ENCODE results near the gene SEMA6B.

SEMA6B gene

DNA sequence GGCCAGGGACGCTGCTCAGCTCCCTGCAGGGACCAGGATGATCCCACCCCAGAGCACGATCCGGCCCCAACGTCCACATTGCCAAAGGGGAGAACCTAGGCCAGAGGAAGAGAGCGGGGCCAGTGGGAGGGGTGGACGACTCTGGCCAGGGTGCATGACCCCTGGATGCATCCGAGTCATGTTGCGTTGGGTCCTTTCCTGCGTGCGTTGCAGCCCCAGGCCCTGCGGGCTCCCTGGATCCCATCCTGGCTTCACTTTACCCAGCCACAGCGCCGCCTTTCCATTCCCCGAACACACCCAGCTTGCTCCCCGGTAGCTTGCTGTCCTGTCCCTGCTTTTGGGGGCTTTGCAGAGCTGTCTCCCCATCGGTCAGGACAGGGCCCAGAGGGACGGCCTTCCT lies 51.7 kb downstream of the SEMA6B start:
- H3K36me3 ChIP-seq (ENCODE audit: control insufficient read depth in 1 of 2, insufficient read depth in 2 of 2, low read length in 2 of 2): peaks cover 0 to 62% of the 10 kb centered on the region in 2 donors

DNA sequence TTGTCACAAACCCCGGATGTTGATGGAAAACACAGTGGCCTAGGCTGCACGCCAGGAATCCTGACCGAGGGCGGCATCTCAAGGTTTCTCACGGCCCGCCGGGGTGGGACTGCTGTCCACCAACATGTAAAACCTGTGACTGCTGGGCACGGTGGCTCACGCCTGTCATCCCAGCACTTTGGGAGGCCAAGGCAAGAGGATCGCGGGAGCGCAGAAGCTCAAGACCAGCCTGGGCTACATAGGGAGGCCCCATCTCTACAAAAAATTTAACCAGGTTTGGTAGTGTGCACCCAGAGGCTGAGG lies 52.4 kb downstream of the SEMA6B start:
- no peaks in the 10 kb centered on the region for H3K9me3 ChIP-seq (ENCODE audit: control insufficient read depth in 1 of 2, low read length in 2 of 2)
- peaks cover 0 to 45% of the 10 kb centered on the region in 2 donors for H3K4me1 ChIP-seq (ENCODE audit: control insufficient read depth in 1 of 2, insufficient read depth in 2 of 2, low read length in 2 of 2)
- H3K27me3 ChIP-seq (ENCODE audit: low read depth, low read length): no peaks in the 10 kb centered on the region
- peaks cover 0 to 67% of the 10 kb centered on the region in 2 donors for H3K36me3 ChIP-seq (ENCODE audit: control insufficient read depth in 1 of 2, insufficient read depth in 2 of 2, low read length in 2 of 2)
- H3K27ac ChIP-seq (ENCODE audit: low read length): no peak overlapping the region
- H3K4me3 ChIP-seq (ENCODE audit: low read depth in 1 of 2, low read length in 2 of 2): no peak overlapping the region

More for the DNA sequence above, 51.7 kb downstream of the SEMA6B start:
- Histone ChIP-seq H3K27ac (ENCODE audit: low read length) (no peak overlapping the region), H3K4me1 (ENCODE audit: control insufficient read depth in 1 of 2, insufficient read depth in 2 of 2, low read length in 2 of 2) (peaks cover 0 to 45% of the 10 kb centered on the region in 2 donors), H3K9me3 (ENCODE audit: control insufficient read depth in 1 of 2, low read length in 2 of 2) (no peaks in the 10 kb centered on the region), H3K4me3 (ENCODE audit: low read depth in 1 of 2, low read length in 2 of 2) (no peak overlapping the region), H3K27me3 (ENCODE audit: low read depth, low read length) (no peaks in the 10 kb centered on the region)

DNA sequence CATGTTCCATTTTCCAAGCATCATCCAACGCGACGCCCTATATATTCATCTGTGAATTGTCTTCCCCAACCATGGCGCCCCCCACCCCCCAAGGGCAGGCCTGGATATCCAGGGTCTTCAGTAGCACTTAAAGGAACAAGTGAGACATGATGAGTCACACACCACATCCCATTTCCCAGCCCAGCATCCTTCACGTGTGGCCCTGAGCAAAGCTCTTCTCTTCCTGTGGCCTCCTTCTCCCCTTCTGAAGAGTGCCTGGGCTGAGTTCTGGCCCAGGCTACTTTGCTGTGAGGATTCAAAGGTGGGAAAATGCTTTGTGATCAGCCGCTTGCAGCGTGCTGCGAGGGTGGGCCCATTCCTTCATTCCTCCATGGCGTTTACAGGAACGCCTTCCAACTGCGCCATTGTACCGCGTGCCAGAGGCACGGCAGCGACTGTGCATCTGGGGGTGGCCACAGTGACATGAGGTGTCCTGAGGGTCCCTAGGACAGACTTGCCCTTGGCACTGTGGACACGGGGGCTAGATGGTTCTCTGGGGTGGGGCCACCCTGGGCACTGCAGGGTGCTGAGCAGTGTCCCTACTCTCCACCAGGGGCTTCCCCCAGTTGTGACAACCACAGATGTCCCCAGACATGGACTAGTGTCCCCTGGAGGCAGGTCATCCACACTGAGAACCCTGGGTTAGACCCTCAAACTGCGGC lies 52.9 kb downstream of the SEMA6B start:
- Histone ChIP-seq H3K27ac (ENCODE audit: low read length) (no peak overlapping the region), H3K4me3 (ENCODE audit: low read depth in 1 of 2, low read length in 2 of 2) (no peak overlapping the region), H3K36me3 (ENCODE audit: control insufficient read depth in 1 of 2, insufficient read depth in 2 of 2, low read length in 2 of 2) (peaks cover 0 to 66% of the 10 kb centered on the region in 2 donors), H3K4me1 (ENCODE audit: control insufficient read depth in 1 of 2, insufficient read depth in 2 of 2, low read length in 2 of 2) (peaks cover 0 to 45% of the 10 kb centered on the region in 2 donors), H3K27me3 (ENCODE audit: low read depth, low read length) (no peaks in the 10 kb centered on the region), H3K9me3 (ENCODE audit: control insufficient read depth in 1 of 2, low read length in 2 of 2) (no peaks in the 10 kb centered on the region)

DNA sequence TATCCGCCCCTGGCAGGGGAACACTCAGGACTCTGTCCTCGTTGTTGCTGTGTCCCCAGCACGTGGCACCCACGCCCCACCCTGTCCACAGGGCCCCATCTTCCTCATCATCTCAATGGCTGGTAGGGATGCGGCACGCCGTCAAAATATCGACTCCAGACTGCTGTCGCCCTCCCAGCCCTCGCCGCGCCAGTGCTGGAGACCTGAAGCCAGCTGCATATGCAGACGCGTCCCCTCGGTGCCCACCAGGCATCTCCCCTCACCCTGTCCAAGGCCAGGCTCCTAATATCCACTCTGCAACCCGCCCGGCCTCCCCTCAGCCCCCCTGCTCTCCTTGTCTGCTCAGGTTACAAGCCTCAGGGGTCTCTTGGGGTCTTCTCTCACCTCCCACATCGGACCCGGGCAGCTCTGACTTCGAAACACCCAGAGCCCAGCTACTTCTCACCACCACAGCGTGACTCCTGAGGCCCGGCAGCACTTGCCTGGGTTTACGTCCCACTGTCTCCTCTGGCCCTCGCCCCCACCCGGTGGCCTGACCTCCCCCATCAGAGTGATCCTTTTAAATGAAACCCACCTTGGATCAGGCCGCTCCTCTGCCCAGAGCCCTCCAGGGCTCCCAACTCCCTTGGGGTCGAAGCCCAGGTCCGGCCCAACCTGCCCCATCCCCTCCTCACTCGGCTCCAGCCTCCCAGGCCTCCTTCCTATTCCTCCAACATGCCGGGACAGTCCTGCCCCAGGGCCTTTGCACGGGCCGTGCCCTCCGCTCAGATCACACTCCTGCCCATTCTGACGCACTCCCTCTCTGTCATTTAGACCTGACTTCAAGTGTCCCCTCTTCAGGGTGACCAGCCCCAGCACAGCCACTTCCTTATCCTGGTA lies 53.7 kb downstream of the SEMA6B start:
- Histone ChIP-seq H3K4me1 (ENCODE audit: control insufficient read depth in 1 of 2, insufficient read depth in 2 of 2, low read length in 2 of 2) (peaks cover 0 to 39% of the 10 kb centered on the region in 2 donors), H3K27me3 (ENCODE audit: low read depth, low read length) (no peaks in the 10 kb centered on the region), H3K27ac (ENCODE audit: low read length) (no peak overlapping the region), H3K4me3 (ENCODE audit: low read depth in 1 of 2, low read length in 2 of 2) (no peak overlapping the region), H3K9me3 (ENCODE audit: control insufficient read depth in 1 of 2, low read length in 2 of 2) (no peaks in the 10 kb centered on the region), H3K36me3 (ENCODE audit: control insufficient read depth in 1 of 2, insufficient read depth in 2 of 2, low read length in 2 of 2) (peaks cover 0 to 69% of the 10 kb centered on the region in 2 donors)

DNA sequence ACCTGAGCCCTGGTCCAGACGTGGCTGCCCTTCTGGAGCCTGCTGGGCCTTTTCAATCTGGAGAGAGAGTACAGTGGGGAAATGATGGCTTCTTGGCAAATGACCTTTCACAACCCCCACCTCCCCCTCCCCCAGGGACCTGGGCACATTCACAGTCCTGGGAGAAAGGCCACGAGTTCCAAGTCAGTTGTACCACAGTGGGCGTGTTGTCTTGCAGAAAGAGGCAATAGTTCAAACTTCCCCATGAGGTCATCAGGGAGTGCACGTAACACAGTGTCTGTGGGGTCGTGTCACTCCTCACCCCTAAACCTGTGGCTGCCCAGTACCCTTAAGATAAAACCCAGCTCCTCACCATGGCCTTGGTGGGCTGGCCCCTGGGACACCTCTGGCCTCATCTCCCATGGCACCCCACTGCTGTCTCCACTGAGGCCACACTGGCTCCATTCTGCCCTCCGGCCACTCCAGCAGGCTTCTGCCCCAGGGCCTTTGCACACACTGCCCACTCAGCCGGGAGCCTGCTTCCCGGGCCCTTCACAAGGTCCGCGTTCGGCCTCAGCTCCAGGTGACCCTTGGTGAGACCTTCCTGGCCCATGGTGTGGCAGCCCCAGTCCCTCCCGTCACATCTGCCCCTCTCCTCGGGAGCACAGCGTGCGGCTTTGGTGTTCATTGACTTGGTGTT lies 54.5 kb downstream of the SEMA6B start:
- Histone ChIP-seq H3K27me3 (ENCODE audit: low read depth, low read length) (no peaks in the 10 kb centered on the region), H3K9me3 (ENCODE audit: control insufficient read depth in 1 of 2, low read length in 2 of 2) (no peaks in the 10 kb centered on the region), H3K4me1 (ENCODE audit: control insufficient read depth in 1 of 2, insufficient read depth in 2 of 2, low read length in 2 of 2) (peaks cover 0 to 38% of the 10 kb centered on the region in 2 donors), H3K36me3 (ENCODE audit: control insufficient read depth in 1 of 2, insufficient read depth in 2 of 2, low read length in 2 of 2) (peaks cover 0 to 65% of the 10 kb centered on the region in 2 donors), H3K27ac (ENCODE audit: low read length) (no peak overlapping the region), H3K4me3 (ENCODE audit: low read depth in 1 of 2, low read length in 2 of 2) (no peak overlapping the region)

DNA sequence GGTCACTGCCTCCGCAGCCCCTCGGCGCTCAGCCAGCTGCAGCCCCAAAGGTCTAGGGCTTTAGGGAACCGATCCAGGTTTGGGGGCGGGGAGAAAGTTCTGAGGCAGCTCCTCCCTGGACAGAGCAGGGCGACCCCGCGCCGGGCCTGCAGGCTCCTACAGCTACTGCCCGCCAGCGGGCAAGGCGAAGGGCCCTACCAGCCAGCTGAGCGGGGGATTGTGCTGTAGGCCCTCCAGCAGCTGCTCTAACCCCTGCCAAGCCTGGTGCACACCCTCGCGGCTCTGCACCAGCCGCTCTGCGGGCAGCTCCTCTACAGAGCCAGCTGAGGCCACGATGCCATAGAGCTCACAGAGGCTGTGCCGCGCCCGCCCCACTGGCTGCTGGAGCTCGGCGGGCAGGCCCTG lies 55.2 kb downstream of the SEMA6B start:
- no peaks in the 10 kb centered on the region for H3K9me3 ChIP-seq (ENCODE audit: control insufficient read depth in 1 of 2, low read length in 2 of 2)
- H3K27ac ChIP-seq (ENCODE audit: low read length): no peak overlapping the region
- H3K36me3 ChIP-seq (ENCODE audit: control insufficient read depth in 1 of 2, insufficient read depth in 2 of 2, low read length in 2 of 2): peaks cover 0 to 65% of the 10 kb centered on the region in 2 donors
- H3K4me1 ChIP-seq (ENCODE audit: control insufficient read depth in 1 of 2, insufficient read depth in 2 of 2, low read length in 2 of 2): peaks cover 0 to 35% of the 10 kb centered on the region in 2 donors
- no peaks in the 10 kb centered on the region for H3K27me3 ChIP-seq (ENCODE audit: low read depth, low read length)
- H3K4me3 ChIP-seq (ENCODE audit: low read depth in 1 of 2, low read length in 2 of 2): no peak overlapping the region

DNA sequence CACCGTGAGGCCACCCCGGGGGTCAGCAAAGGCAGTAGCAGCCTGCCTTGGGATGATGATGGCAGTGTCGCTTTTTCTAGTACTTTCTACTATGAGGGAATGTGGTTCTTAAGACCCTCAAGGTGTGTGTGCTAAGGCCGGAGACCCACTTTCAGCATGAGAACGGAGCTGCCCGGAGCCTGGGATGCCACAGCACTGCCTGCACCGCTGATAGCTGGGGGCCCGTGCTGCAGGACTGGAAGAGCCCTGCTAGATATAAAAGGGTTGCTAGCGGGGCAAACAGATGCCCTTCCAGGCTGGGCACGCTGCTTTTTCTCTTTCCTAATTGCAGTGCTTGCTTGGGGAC lies 55.7 kb downstream of the SEMA6B start:
- H3K27me3 ChIP-seq (ENCODE audit: low read depth, low read length): no peaks in the 10 kb centered on the region
- no peak overlapping the region for H3K4me3 ChIP-seq (ENCODE audit: low read depth in 1 of 2, low read length in 2 of 2)
- no peaks in the 10 kb centered on the region for H3K9me3 ChIP-seq (ENCODE audit: control insufficient read depth in 1 of 2, low read length in 2 of 2)
- peaks cover 0 to 35% of the 10 kb centered on the region in 2 donors for H3K4me1 ChIP-seq (ENCODE audit: control insufficient read depth in 1 of 2, insufficient read depth in 2 of 2, low read length in 2 of 2)
- no peak overlapping the region for H3K27ac ChIP-seq (ENCODE audit: low read length)
- peaks cover 0 to 66% of the 10 kb centered on the region in 2 donors for H3K36me3 ChIP-seq (ENCODE audit: control insufficient read depth in 1 of 2, insufficient read depth in 2 of 2, low read length in 2 of 2)

DNA sequence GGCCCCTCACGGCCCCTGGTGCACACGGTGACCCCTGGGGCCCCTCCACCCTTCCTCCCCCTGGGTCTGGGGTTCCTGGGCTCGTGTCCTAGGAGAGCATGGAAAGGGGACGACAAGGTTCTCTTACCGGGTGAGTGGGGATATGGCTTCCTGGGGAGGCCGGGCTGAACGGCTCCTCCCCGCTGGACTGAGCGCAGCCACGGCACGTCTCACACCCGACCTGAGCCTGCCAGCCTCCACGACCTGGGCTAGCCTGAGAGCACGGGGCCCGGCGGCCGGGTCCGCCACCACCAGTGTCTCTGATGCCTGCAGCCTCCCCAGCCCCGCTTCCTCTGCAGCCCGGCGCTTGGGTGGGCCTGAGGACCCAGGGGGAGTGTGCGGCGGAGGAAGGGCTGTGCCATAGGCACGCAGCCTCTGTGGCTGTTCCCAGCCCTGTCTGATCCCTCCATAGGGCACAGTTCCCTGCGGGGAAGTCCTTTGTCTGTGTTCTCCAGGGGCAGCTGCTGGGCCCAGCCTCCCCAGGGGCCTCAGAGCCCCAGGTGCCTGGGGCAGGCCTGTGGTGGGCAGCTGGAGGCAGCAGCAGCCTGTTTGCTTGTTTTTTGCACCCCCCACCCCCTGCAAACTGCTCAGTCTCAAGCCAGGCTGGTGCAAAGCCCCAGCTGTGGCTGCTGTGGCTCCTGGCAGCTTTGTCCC lies 56.2 kb downstream of the SEMA6B start:
- Histone ChIP-seq H3K36me3 (ENCODE audit: control insufficient read depth in 1 of 2, insufficient read depth in 2 of 2, low read length in 2 of 2) (peaks cover 0 to 71% of the 10 kb centered on the region in 2 donors), H3K27ac (ENCODE audit: low read length) (no peak overlapping the region), H3K9me3 (ENCODE audit: control insufficient read depth in 1 of 2, low read length in 2 of 2) (no peaks in the 10 kb centered on the region), H3K27me3 (ENCODE audit: low read depth, low read length) (no peaks in the 10 kb centered on the region), H3K4me1 (ENCODE audit: control insufficient read depth in 1 of 2, insufficient read depth in 2 of 2, low read length in 2 of 2) (peaks cover 0 to 35% of the 10 kb centered on the region in 2 donors), H3K4me3 (ENCODE audit: low read depth in 1 of 2, low read length in 2 of 2) (no peak overlapping the region)

DNA sequence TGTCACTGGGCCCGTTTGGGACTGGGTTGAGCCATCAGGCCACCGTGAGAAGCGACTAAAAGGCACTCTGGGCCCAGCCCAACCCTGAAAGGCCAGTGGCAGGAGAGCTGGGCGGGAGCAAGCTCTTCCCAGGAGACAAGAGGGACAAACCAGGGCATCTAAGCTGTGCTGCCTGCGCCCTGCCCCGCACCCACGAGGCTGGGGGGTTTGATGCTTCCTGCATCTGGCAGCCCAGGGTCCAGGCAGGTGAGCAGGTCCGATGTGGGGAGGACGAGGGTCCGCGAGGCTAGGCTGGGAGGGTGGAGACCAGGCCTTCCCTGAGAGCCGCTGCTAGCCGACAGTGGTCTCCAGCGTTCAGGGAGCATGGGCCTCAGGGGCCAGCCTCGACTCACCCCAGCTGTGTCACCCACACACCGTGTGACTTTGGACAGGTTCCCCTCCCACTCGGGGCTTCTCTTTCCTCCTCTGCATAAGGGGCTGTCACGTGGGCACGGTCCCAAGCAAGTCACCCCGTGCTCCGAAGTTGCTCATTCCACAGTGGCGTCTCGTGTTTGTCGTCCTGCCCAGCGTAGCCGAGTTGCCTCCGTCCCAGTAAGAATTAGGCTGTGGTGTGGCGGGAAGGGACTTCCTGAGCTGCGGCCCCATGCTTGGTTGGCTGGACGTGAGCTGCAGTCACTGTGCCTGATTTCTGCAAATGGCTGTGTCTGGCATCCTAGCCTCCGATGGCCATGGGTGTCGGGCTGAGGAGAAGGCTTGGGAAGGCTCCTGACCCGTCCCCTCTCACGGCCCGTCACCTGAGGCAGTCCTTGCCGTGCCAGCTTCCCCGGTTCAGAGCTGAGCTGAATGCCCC lies 57.0 kb downstream of the SEMA6B start:
- Histone ChIP-seq H3K4me3 (ENCODE audit: low read depth in 1 of 2, low read length in 2 of 2) (no peak overlapping the region), H3K4me1 (ENCODE audit: control insufficient read depth in 1 of 2, insufficient read depth in 2 of 2, low read length in 2 of 2) (peaks cover 0 to 29% of the 10 kb centered on the region in 2 donors), H3K27ac (ENCODE audit: low read length) (no peak overlapping the region), H3K9me3 (ENCODE audit: control insufficient read depth in 1 of 2, low read length in 2 of 2) (no peaks in the 10 kb centered on the region), H3K36me3 (ENCODE audit: control insufficient read depth in 1 of 2, insufficient read depth in 2 of 2, low read length in 2 of 2) (peaks cover 0 to 79% of the 10 kb centered on the region in 2 donors), H3K27me3 (ENCODE audit: low read depth, low read length) (no peaks in the 10 kb centered on the region)

DNA sequence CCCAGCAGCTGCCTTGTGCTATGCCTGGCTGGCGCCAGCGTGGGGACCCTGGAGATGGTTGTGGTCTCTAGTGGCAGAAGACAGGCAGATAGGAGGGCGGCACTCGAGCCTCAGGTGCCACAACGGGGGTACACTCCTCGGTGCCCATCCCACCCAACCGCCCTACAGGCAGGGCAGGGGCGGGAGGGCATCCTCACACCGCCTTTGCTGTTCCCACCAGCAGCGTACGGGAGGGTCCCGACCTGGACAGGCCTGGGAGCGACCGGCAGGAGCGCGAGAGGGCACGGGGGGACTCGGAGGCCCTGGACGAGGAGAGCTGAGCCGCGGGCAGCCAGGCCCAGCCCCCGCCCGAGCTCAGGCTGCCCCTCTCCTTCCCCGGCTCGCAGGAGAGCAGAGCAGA lies 57.8 kb downstream of the SEMA6B start:
- Histone ChIP-seq H3K4me3 (ENCODE audit: low read depth in 1 of 2, low read length in 2 of 2) (no peak overlapping the region), H3K9me3 (ENCODE audit: control insufficient read depth in 1 of 2, low read length in 2 of 2) (no peaks in the 10 kb centered on the region), H3K27me3 (ENCODE audit: low read depth, low read length) (no peaks in the 10 kb centered on the region), H3K27ac (ENCODE audit: low read length) (no peak overlapping the region), H3K4me1 (ENCODE audit: control insufficient read depth in 1 of 2, insufficient read depth in 2 of 2, low read length in 2 of 2) (peaks cover 0 to 24% of the 10 kb centered on the region in 2 donors), H3K36me3 (ENCODE audit: control insufficient read depth in 1 of 2, insufficient read depth in 2 of 2, low read length in 2 of 2) (peaks cover 0 to 77% of the 10 kb centered on the region in 2 donors)

Measured in muscle layer of duodenum (tissue), 2 donors.